ENCODE results near the gene CTBS.

Gene CTBS

DNA sequence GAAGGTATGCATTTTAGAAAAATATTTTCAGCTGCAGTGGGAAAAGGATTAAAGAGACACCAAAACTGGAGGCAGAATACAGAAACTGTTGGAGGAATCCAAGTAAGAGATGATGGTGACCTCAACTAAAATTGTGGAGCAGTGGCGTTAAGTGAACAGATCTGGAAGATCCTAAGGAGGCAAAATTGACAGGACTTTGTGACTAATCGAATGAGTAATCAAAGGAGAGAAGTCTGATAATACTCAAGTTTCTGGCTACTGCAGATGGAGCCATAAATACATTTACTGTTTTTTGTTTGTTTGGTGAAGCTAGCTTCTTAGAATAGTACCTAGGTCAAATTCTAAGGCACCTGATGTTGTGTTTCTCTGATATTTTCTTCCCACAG is 3.1 kb downstream of the CTBS start:
- Histone ChIP-seq H3K4me2 (ENCODE audit: insufficient read depth, low read length, poor library complexity, severe bottlenecking) (no peak overlapping the region), H2AK5ac (ENCODE audit: low read depth, low read length) (no peak overlapping the region), H3K4ac (ENCODE audit: low read length) (no peak overlapping the region), H3K27me3 (ENCODE audit: control insufficient read depth in 3 of 3, insufficient read depth in 3 of 3, low read depth in 1 of 3, low read length in 3 of 3) (no peaks in the 10 kb centered on the region), H3K9ac (ENCODE audit: low read depth, low read length, poor library complexity) (no peak overlapping the region), H3K4me1 (ENCODE audit: control insufficient read depth in 2 of 2, insufficient read depth in 1 of 2, low read depth in 1 of 2, low read length in 2 of 2) (peaks cover 2 to 4% of the 10 kb centered on the region in 2 donors), H2BK5ac (ENCODE audit: low read length) (no peak overlapping the region), H4K8ac (ENCODE audit: low read depth, low read length) (no peak overlapping the region), H3K79me1 (ENCODE audit: low read depth, low read length) (no peaks in the 10 kb centered on the region), H3K4me3 (ENCODE audit: low read length in 2 of 2) (no peak overlapping the region), H4K91ac (ENCODE audit: low read depth, low read length, poor library complexity) (no peak overlapping the region), H2BK120ac (ENCODE audit: low read depth, low read length) (no peak overlapping the region), H3K23ac (ENCODE audit: low read depth, low read length, poor library complexity) (no peak overlapping the region), H2BK12ac (ENCODE audit: low read length) (no peak overlapping the region), H3K9me3 (replicated peaks in 1 of 2; ENCODE audit: control insufficient read depth in 2 of 2, insufficient read depth in 1 of 2, low read depth in 1 of 2, low read length in 2 of 2) (no peaks in the 10 kb centered on the region), H3K36me3 (replicated peaks in 1 of 2; ENCODE audit: control insufficient read depth in 2 of 2, insufficient read depth in 2 of 2, low read length in 2 of 2) (peaks cover 0 to 13% of the 10 kb centered on the region in 2 donors), H2AFZ (ENCODE audit: low read length) (no peak overlapping the region), H2BK15ac (ENCODE audit: low read length) (no peak overlapping the region), H3K14ac (ENCODE audit: low read length) (no peak overlapping the region), H3K18ac (ENCODE audit: low read length) (no peak overlapping the region), H3K27ac (replicated peaks; ENCODE audit: low read length) (no peak overlapping the region)
- no peak for DNase-seq (ENCODE audit: low spot score)
- no CpG with 5 or more reads among the region's 2 CpGs for WGBS, 2 donors (ENCODE audit: extremely low coverage in 2 of 2, insufficient read length in 2 of 2, insufficient replicate concordance in 1 of 2)

DNA sequence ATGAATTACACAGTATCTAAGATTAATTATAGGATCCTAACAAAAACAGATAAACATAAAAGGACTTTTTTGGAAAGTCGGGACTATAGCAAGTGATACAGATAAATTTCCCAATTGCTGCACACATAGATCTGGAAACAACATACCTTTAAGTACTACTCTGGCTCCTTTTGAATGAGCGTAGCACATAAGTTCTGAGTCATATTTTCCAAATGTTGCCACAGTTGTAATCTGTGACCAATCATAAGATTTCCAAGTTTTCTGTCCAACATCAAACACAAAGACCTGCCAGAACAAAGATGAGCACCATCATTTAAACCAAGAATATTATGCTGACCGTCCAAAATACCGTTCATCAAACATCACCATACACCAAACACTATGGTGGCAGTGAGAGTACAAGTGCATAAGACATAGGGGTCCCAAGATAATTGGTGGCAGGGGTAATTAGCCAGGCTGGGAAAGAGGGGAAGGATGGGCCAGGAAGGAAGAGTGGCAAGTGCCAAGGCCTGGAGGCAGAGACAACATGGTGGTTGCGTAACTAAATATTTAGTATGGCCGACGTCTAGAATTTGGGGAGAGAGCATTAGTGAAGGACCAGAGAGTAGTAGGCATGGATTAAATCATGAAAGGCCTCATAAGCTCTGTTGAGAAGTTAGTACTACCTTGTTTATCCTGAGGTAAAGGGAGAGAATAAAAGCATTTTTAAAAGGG is 3.6 kb downstream of the CTBS start:
- Histone ChIP-seq H3K79me1 (ENCODE audit: low read depth, low read length) (no peaks in the 10 kb centered on the region), H3K4me1 (ENCODE audit: control insufficient read depth in 2 of 2, insufficient read depth in 1 of 2, low read depth in 1 of 2, low read length in 2 of 2) (peaks cover 2 to 4% of the 10 kb centered on the region in 2 donors), H3K4me3 (ENCODE audit: low read length in 2 of 2) (no peak overlapping the region), H3K18ac (ENCODE audit: low read length) (no peak overlapping the region), H2BK12ac (ENCODE audit: low read length) (no peak overlapping the region), H4K91ac (ENCODE audit: low read depth, low read length, poor library complexity) (no peak overlapping the region), H3K27me3 (ENCODE audit: control insufficient read depth in 3 of 3, insufficient read depth in 3 of 3, low read depth in 1 of 3, low read length in 3 of 3) (no peaks in the 10 kb centered on the region), H4K8ac (ENCODE audit: low read depth, low read length) (no peak overlapping the region), H2AK5ac (ENCODE audit: low read depth, low read length) (no peak overlapping the region), H3K9me3 (replicated peaks in 1 of 2; ENCODE audit: control insufficient read depth in 2 of 2, insufficient read depth in 1 of 2, low read depth in 1 of 2, low read length in 2 of 2) (no peaks in the 10 kb centered on the region), H3K36me3 (replicated peaks in 1 of 2; ENCODE audit: control insufficient read depth in 2 of 2, insufficient read depth in 2 of 2, low read length in 2 of 2) (peaks cover 0 to 13% of the 10 kb centered on the region in 2 donors), H2BK120ac (ENCODE audit: low read depth, low read length) (no peak overlapping the region), H3K4me2 (ENCODE audit: insufficient read depth, low read length, poor library complexity, severe bottlenecking) (no peak overlapping the region), H2BK15ac (ENCODE audit: low read length) (no peak overlapping the region), H3K4ac (ENCODE audit: low read length) (no peak overlapping the region), H3K14ac (ENCODE audit: low read length) (no peak overlapping the region), H3K27ac (replicated peaks; ENCODE audit: low read length) (no peak overlapping the region), H2BK5ac (ENCODE audit: low read length) (no peak overlapping the region), H2AFZ (ENCODE audit: low read length) (no peak overlapping the region), H3K23ac (ENCODE audit: low read depth, low read length, poor library complexity) (no peak overlapping the region), H3K9ac (ENCODE audit: low read depth, low read length, poor library complexity) (no peak overlapping the region)
- no peak for DNase-seq (ENCODE audit: low spot score)
- no CpG with 5 or more reads among the region's 7 CpGs for WGBS, 2 donors (ENCODE audit: extremely low coverage in 2 of 2, insufficient read length in 2 of 2, insufficient replicate concordance in 1 of 2)

DNA sequence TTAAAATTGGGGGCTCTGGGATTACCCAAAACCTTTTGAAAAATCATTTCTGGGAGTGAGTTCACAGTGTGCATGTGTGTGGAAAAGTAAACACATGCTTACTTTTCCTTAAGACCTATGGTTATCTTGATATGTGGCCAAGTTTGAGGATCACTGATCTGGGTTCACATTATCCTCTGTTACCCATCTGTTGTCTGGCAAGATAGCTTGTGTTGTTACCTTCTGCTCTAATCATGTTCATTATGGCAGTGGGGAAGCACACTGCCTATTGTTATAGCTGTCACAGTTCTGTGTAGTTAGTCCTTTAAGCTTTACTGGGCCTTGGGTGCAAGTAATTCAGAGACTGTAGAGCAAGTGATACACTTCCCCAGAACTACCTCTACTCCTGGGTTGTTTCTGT is 5.0 kb downstream of the CTBS start:
- no peak overlapping the region for H3K23ac ChIP-seq (ENCODE audit: low read depth, low read length, poor library complexity)
- H3K18ac ChIP-seq (ENCODE audit: low read length) = no peak overlapping the region
- H3K4ac ChIP-seq (ENCODE audit: low read length) = no peak overlapping the region
- H3K36me3 ChIP-seq (replicated peaks in 1 of 2; ENCODE audit: control insufficient read depth in 2 of 2, insufficient read depth in 2 of 2, low read length in 2 of 2) = peaks cover 0 to 17% of the 10 kb centered on the region in 2 donors
- no peak overlapping the region for H2AFZ ChIP-seq (ENCODE audit: low read length)
- H3K27me3 ChIP-seq (ENCODE audit: control insufficient read depth in 3 of 3, insufficient read depth in 3 of 3, low read depth in 1 of 3, low read length in 3 of 3) = no peaks in the 10 kb centered on the region
- no peak overlapping the region for H3K9ac ChIP-seq (ENCODE audit: low read depth, low read length, poor library complexity)
- H2AK5ac ChIP-seq (ENCODE audit: low read depth, low read length) = no peak overlapping the region
- no peak overlapping the region for H4K91ac ChIP-seq (ENCODE audit: low read depth, low read length, poor library complexity)
- H3K14ac ChIP-seq (ENCODE audit: low read length) = no peak overlapping the region
- no peak overlapping the region for H3K27ac ChIP-seq (replicated peaks; ENCODE audit: low read length)
- H3K4me2 ChIP-seq (ENCODE audit: insufficient read depth, low read length, poor library complexity, severe bottlenecking) = no peak overlapping the region
- peaks cover 2 to 4% of the 10 kb centered on the region in 2 donors for H3K4me1 ChIP-seq (ENCODE audit: control insufficient read depth in 2 of 2, insufficient read depth in 1 of 2, low read depth in 1 of 2, low read length in 2 of 2)
- no peak overlapping the region for H2BK12ac ChIP-seq (ENCODE audit: low read length)
- H2BK5ac ChIP-seq (ENCODE audit: low read length) = no peak overlapping the region
- no peaks in the 10 kb centered on the region for H3K9me3 ChIP-seq (replicated peaks in 1 of 2; ENCODE audit: control insufficient read depth in 2 of 2, insufficient read depth in 1 of 2, low read depth in 1 of 2, low read length in 2 of 2)
- no peak overlapping the region for H4K8ac ChIP-seq (ENCODE audit: low read depth, low read length)
- no peak overlapping the region for H3K4me3 ChIP-seq (ENCODE audit: low read length in 2 of 2)
- no peak overlapping the region for H2BK120ac ChIP-seq (ENCODE audit: low read depth, low read length)
- no peaks in the 10 kb centered on the region for H3K79me1 ChIP-seq (ENCODE audit: low read depth, low read length)
- H2BK15ac ChIP-seq (ENCODE audit: low read length) = no peak overlapping the region
- DNase-seq (ENCODE audit: low spot score) = no peak

DNA sequence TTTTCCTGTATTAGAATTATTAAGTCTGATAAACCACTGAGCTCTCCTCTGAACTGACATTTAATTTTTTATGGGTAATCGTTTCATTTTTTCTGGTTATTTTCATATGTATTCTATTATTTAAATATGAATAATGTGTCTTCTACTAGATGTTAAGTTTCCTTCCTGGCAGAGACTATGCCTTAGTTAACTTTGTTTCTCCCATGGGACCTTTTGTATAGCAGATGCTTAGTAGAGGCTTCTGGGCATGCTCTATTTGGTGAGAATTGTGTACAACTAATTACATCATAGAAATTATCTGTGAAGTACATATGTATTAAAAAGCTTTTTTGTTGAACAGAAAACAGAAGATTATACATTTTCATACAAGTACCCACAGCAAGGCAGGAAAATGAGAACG is 23.4 kb downstream of the CTBS start:
- Histone ChIP-seq H2BK120ac (ENCODE audit: low read depth, low read length) (no peak overlapping the region), H3K79me1 (ENCODE audit: low read depth, low read length) (no peaks in the 10 kb centered on the region), H4K8ac (ENCODE audit: low read depth, low read length) (no peak overlapping the region), H3K9ac (ENCODE audit: low read depth, low read length, poor library complexity) (no peak overlapping the region), H2BK12ac (ENCODE audit: low read length) (no peak overlapping the region), H3K23ac (ENCODE audit: low read depth, low read length, poor library complexity) (no peak overlapping the region), H3K4me2 (ENCODE audit: insufficient read depth, low read length, poor library complexity, severe bottlenecking) (no peak overlapping the region), H3K4ac (ENCODE audit: low read length) (no peak overlapping the region), H2BK15ac (ENCODE audit: low read length) (no peak overlapping the region), H3K36me3 (replicated peaks in 1 of 2; ENCODE audit: control insufficient read depth in 2 of 2, insufficient read depth in 2 of 2, low read length in 2 of 2) (no peaks in the 10 kb centered on the region), H2AFZ (ENCODE audit: low read length) (no peak overlapping the region), H3K18ac (ENCODE audit: low read length) (no peak overlapping the region), H4K91ac (ENCODE audit: low read depth, low read length, poor library complexity) (no peak overlapping the region), H3K9me3 (replicated peaks in 1 of 2; ENCODE audit: control insufficient read depth in 2 of 2, insufficient read depth in 1 of 2, low read depth in 1 of 2, low read length in 2 of 2) (no peaks in the 10 kb centered on the region), H2BK5ac (ENCODE audit: low read length) (no peak overlapping the region), H3K4me3 (ENCODE audit: low read length in 2 of 2) (no peak overlapping the region), H3K27me3 (ENCODE audit: control insufficient read depth in 3 of 3, insufficient read depth in 3 of 3, low read depth in 1 of 3, low read length in 3 of 3) (no peaks in the 10 kb centered on the region), H3K4me1 (ENCODE audit: control insufficient read depth in 2 of 2, insufficient read depth in 1 of 2, low read depth in 1 of 2, low read length in 2 of 2) (no peaks in the 10 kb centered on the region), H3K14ac (ENCODE audit: low read length) (no peak overlapping the region), H3K27ac (replicated peaks; ENCODE audit: low read length) (no peak overlapping the region), H2AK5ac (ENCODE audit: low read depth, low read length) (no peak overlapping the region)
- WGBS, 2 donors (ENCODE audit: extremely low coverage in 2 of 2, insufficient read length in 2 of 2, insufficient replicate concordance in 1 of 2) = no CpG with 5 or more reads among the region's 2 CpGs
- no peak for DNase-seq (ENCODE audit: low spot score)
